Right lung (tissue), 5 donors: ENCODE results near the gene MYOG. TPM values are rescaled to one million over a fixed set of nuclear protein-coding genes. Genes with fewer than 3 reads are reported as not detected.

Source experiments
- DNase-seq, 2 donors: peaks; one replicate each; pipeline ENCODE4 v3.0.0-alpha.2; 2013
- polyA plus RNA-seq, 5 donors: library from polyadenylated mRNA; unstranded; fragments of 120-200 nt; gene quantifications; one replicate each; pipeline versions ENCODE4 v1.2.1 to v1.2.3, GENCODE V29; 2013; ENCODE audit warnings: inconsistent platforms in 1 of 5, low replicate concordance in 1 of 5; ENCODE audit not compliant: insufficient read length in 5 of 5, insufficient read depth in 1 of 5

Gene MYOG
- polyA plus RNA-seq, 5 donors: 0.08 to 20.2 (median 0.55) TPM; not detected in 2

GRCh38 chr1:203073469-203073868 lies 12.3 kb downstream of the MYOG start:
- no peak for DNase-seq

GRCh38 chr1:203072911-203073310 lies 12.9 kb downstream of the MYOG start:
- no peak for DNase-seq

- no peak for DNase-seq
Measured at GRCh38 chr1:203072002-203072602, 13.7 kb downstream of the MYOG start.

GRCh38 chr1:203069030-203069747 lies 16.6 kb downstream of the MYOG start:
- DNase-seq: peak; percentile 73 to 85

- no peak for DNase-seq
Measured at GRCh38 chr1:203066965-203067364, 18.8 kb downstream of the MYOG start.

- peak; percentile 38 to 44 for DNase-seq
Measured at GRCh38 chr1:203065986-203066385, 19.8 kb downstream of the MYOG start.

- DNase-seq: no peak
Measured at GRCh38 chr1:203065191-203065590, 20.6 kb downstream of the MYOG start.

GRCh38 chr1:203063287-203063686 lies 22.5 kb downstream of the MYOG start:
- DNase-seq: no peak

GRCh38 chr1:203060115-203060514 lies 25.7 kb downstream of the MYOG start:
- no peak for DNase-seq

- DNase-seq: no peak
Measured at GRCh38 chr1:203059485-203059884, 26.3 kb downstream of the MYOG start.

GRCh38 chr1:203058676-203058935 lies 27.2 kb downstream of the MYOG start:
- DNase-seq: no peak

GRCh38 chr1:203057911-203058675 lies 27.7 kb downstream of the MYOG start:
- DNase-seq: no peak

GRCh38 chr1:203056516-203056915 lies 29.3 kb downstream of the MYOG start:
- no peak for DNase-seq

GRCh38 chr1:203056012-203056411 lies 29.8 kb downstream of the MYOG start:
- no peak for DNase-seq

GRCh38 chr1:203055161-203055799 lies 30.5 kb downstream of the MYOG start:
- DNase-seq: no peak

GRCh38 chr1:203054642-203055041 lies 31.2 kb downstream of the MYOG start:
- DNase-seq: no peak

- no peak for DNase-seq
Measured at GRCh38 chr1:203054184-203054583, 31.6 kb downstream of the MYOG start.

GRCh38 chr1:203052601-203053000 lies 33.2 kb downstream of the MYOG start:
- no peak for DNase-seq

- no peak for DNase-seq
Measured at GRCh38 chr1:203051841-203052324, 33.9 kb downstream of the MYOG start.

GRCh38 chr1:203050826-203051225 lies 35.0 kb downstream of the MYOG start:
- DNase-seq: no peak

- no peak for DNase-seq
Measured at GRCh38 chr1:203049576-203050180, 36.1 kb downstream of the MYOG start.

- no peak for DNase-seq
Measured at GRCh38 chr1:203049077-203049476, 36.7 kb downstream of the MYOG start.
